Measurements from ENCODE around the gene SLC41A3.

- TF ChIP-seq POLR2A (IDR thresholded peaks at IDR 0.05; ENCODE audit: low read length) (no peak), GATA1 (IDR thresholded peaks at IDR 0.05; ENCODE audit: low read depth, low read length) (no peak)
These were observed 6.2 kb downstream of the SLC41A3 start for GRCh38 chr3:126077754-126078153.

All from erythroblast (primary cell).